ENCODE measurements around the gene EMD. TPM values are rescaled to one million over a fixed set of nuclear protein-coding genes. Genes with fewer than 3 reads are reported as not detected.

Gene EMD
- total RNA-seq, 1 donor from 2014 or later, result 42.5 TPM

GRCh38 chrX:154401918-154402621 is 23.0 kb downstream of the EMD start:
- Mint-ChIP-seq H3K27ac (peak overlapping the region; percentile 17), H3K4me1 (ENCODE audit: low read depth) (peaks cover 9% of the 10 kb centered on the region), H3K27me3 (no peaks in the 10 kb centered on the region), H3K36me3 (ENCODE audit: insufficient read depth) (peaks cover 15% of the 10 kb centered on the region), H3K4me3 (ENCODE audit: low read depth) (no peak overlapping the region), H3K9me3 (ENCODE audit: low read depth) (peaks cover 11% of the 10 kb centered on the region)
- no peak for TF ChIP-seq CTCF (IDR thresholded peaks at IDR 0.05; ENCODE audit: unreplicated experiment)
- no peak for DNase-seq (ENCODE audit: low spot score, unreplicated experiment)

- Mint-ChIP-seq H3K9me3 (ENCODE audit: low read depth) (peaks cover 11% of the 10 kb centered on the region), H3K27me3 (no peaks in the 10 kb centered on the region), H3K4me3 (ENCODE audit: low read depth) (no peak overlapping the region), H3K27ac (peak overlapping the region; percentile 17), H3K4me1 (ENCODE audit: low read depth) (peaks cover 9% of the 10 kb centered on the region), H3K36me3 (ENCODE audit: insufficient read depth) (peaks cover 15% of the 10 kb centered on the region)
- TF ChIP-seq CTCF (IDR thresholded peaks at IDR 0.05; ENCODE audit: unreplicated experiment), result no peak
- DNase-seq (ENCODE audit: low spot score, unreplicated experiment), result no peak
Measured at GRCh38 chrX:154402622-154403127, 23.6 kb downstream of the EMD start.

- no peak for TF ChIP-seq CTCF (IDR thresholded peaks at IDR 0.05; ENCODE audit: unreplicated experiment)
- H3K27me3 Mint-ChIP-seq, result no peaks in the 10 kb centered on the region
- DNase-seq (ENCODE audit: low spot score, unreplicated experiment), result no peak
- H3K4me3 Mint-ChIP-seq (ENCODE audit: low read depth), result no peak overlapping the region
- peaks cover 11% of the 10 kb centered on the region for H3K9me3 Mint-ChIP-seq (ENCODE audit: low read depth)
- peaks cover 15% of the 10 kb centered on the region for H3K36me3 Mint-ChIP-seq (ENCODE audit: insufficient read depth)
- H3K4me1 Mint-ChIP-seq (ENCODE audit: low read depth), result peaks cover 9% of the 10 kb centered on the region
- H3K27ac Mint-ChIP-seq, result peak overlapping the region; percentile 45
Measured at GRCh38 chrX:154403192-154403591, 24.1 kb downstream of the EMD start.

- H3K36me3 Mint-ChIP-seq (ENCODE audit: insufficient read depth), result peaks cover 14% of the 10 kb centered on the region
- no peak for TF ChIP-seq CTCF (IDR thresholded peaks at IDR 0.05; ENCODE audit: unreplicated experiment)
- no peak overlapping the region for H3K27ac Mint-ChIP-seq
- no peak for DNase-seq (ENCODE audit: low spot score, unreplicated experiment)
- H3K4me3 Mint-ChIP-seq (ENCODE audit: low read depth), result no peak overlapping the region
- peaks cover 11% of the 10 kb centered on the region for H3K9me3 Mint-ChIP-seq (ENCODE audit: low read depth)
- H3K27me3 Mint-ChIP-seq, result no peaks in the 10 kb centered on the region
- peaks cover 10% of the 10 kb centered on the region for H3K4me1 Mint-ChIP-seq (ENCODE audit: low read depth)
Measured at GRCh38 chrX:154403858-154404257, 24.8 kb downstream of the EMD start.

- H3K4me1 Mint-ChIP-seq (ENCODE audit: low read depth), result peaks cover 10% of the 10 kb centered on the region
- peaks cover 6% of the 10 kb centered on the region for H3K9me3 Mint-ChIP-seq (ENCODE audit: low read depth)
- no peaks in the 10 kb centered on the region for H3K27me3 Mint-ChIP-seq
- H3K4me3 Mint-ChIP-seq (ENCODE audit: low read depth), result no peak overlapping the region
- no peak for TF ChIP-seq CTCF (IDR thresholded peaks at IDR 0.05; ENCODE audit: unreplicated experiment)
- H3K36me3 Mint-ChIP-seq (ENCODE audit: insufficient read depth), result peaks cover 5% of the 10 kb centered on the region
- no peak overlapping the region for H3K27ac Mint-ChIP-seq
- no peak for DNase-seq (ENCODE audit: low spot score, unreplicated experiment)
Measured at GRCh38 chrX:154404625-154405192, 25.6 kb downstream of the EMD start.

All from progenitor cell of endocrine pancreas (in vitro differentiated cells).